OCI-LY3 (cell line): ENCODE data around the gene CAPN1.
A peak's percentile ranks its signal among the peaks of the same experiment; 100 is the strongest.

Source experiments
- H2AFZ ChIP-seq: fragments of 200-600, 300-600 bp; shearing (Covaris generic); 2 replicates; pipeline ENCODE4 v1.6.0; 2014; ENCODE audit warnings: antibody characterized with exemption, low read depth, low read length
- H3K27ac ChIP-seq: fragments of 200-600, 300-600 bp; sonication (generic); 2 replicates; pipeline ENCODE4 v1.5.1; 2014; ENCODE audit warnings: mild to moderate bottlenecking, low read length, moderate library complexity, mixed read lengths
- H3K27me3 ChIP-seq: fragments of 200-600, 300-600 bp; sonication (generic); 2 replicates; pipeline ENCODE4 v1.6.1; 2014; ENCODE audit warnings: low read depth, low read length, mixed read lengths
- H3K36me3 ChIP-seq: fragments of 200-600, 300-600 bp; sonication (generic); replicated peaks from 2 replicates; pipeline ENCODE3; 2014; ENCODE audit warnings: low read depth, low read length, mixed read lengths
- H3K4me1 ChIP-seq: fragments of 300-600, 200-600 bp; sonication (generic); 2 replicates; pipeline ENCODE4 v1.6.1; 2014; ENCODE audit warnings: low read length, mixed read lengths
- H3K4me2 ChIP-seq: fragments of 200-600, 300-600 bp; sonication (generic); 2 replicates; pipeline ENCODE4 v1.6.1; 2014; ENCODE audit warnings: low read length, mixed read lengths
- H3K4me3 ChIP-seq: fragments of 300-600, 200-600 bp; sonication (generic); 2 replicates; pipeline ENCODE4 v1.5.1; 2014; ENCODE audit warnings: antibody characterized with exemption, mild to moderate bottlenecking, low read length, moderate library complexity
- H3K79me2 ChIP-seq: fragments of 300-600, 200-600 bp; shearing (Covaris generic); 2 replicates; pipeline ENCODE4 v1.6.1; 2014; ENCODE audit warnings: mild to moderate bottlenecking, low read length, mixed read lengths
- H3K9ac ChIP-seq: fragments of 300-600, 200-600 bp; shearing (Covaris generic); 2 replicates; pipeline ENCODE4 v1.6.0; 2014; ENCODE audit warnings: mild to moderate bottlenecking, low read length, moderate library complexity
- H3K9me3 ChIP-seq: fragments of 200-600, 300-600 bp; shearing (Covaris generic); 2 replicates; pipeline ENCODE4 v1.6.1; 2014; ENCODE audit warnings: low read length, mixed read lengths; ENCODE audit not compliant: insufficient read depth
- H4K20me1 ChIP-seq: fragments of 200-600, 300-600 bp; sonication (generic); 2 replicates; pipeline ENCODE4 v1.6.1; 2016; ENCODE audit warnings: low read length, mixed read lengths; ENCODE audit not compliant: insufficient read depth
- EZH2phosphoT487 ChIP-seq: fragments of 200-600 bp; shearing (Covaris generic); IDR thresholded peaks from 2 replicates; pipeline ENCODE4 v1.6.1; 2018; ENCODE audit warnings: antibody characterized with exemption, mixed run types, low read depth
- TF ChIP-seq, protein P1 (sequence below): fragments of 200-600, 300-600 bp; sonication (generic); IDR thresholded peaks from 2 replicates; pipeline ENCODE4 v1.5.1; 2014; ENCODE audit warnings: antibody characterized with exemption, low read length, low read depth

Gene CAPN1

DNA sequence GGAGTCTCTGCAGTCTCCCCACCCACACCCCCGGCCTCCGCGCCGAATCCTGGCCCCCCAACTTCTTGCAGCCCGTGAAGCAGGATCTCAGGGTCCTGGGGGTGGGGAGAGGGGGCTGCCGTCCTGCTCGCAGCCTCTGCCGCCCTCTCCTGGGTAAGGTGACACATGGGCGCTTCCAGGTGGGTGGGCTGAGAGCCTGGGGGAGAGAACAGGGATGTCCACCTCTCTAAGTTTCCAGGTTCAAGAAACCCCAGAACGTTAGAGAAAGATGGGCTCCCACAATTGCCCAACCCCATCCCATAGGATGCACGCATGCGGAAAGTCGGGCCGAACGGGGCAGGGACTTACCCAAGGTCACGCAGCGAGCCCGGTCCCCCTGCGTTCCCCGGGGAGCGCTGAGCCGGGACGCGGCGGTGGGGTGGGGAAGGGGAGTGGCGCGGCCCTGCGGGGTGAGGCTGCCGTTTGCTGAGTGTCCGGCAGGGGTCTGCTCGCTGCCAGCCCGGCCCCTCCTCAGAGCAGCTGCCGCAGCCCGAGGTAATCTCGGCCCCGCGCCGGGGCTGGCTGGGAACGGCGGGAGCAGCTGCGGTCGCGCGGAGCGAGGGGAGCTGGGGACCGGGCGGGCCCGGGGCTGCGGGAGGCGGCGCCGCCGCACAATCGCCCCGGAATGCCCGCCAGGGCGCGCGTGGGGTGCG, 705 bp upstream of the CAPN1 start:
- Histone ChIP-seq H3K27ac (peak overlapping the region; percentile 49), H3K9ac (peak overlapping the region; percentile 94)
- TF ChIP-seq EZH2phosphoT487: no peak
- TF ChIP-seq, protein P1, sequence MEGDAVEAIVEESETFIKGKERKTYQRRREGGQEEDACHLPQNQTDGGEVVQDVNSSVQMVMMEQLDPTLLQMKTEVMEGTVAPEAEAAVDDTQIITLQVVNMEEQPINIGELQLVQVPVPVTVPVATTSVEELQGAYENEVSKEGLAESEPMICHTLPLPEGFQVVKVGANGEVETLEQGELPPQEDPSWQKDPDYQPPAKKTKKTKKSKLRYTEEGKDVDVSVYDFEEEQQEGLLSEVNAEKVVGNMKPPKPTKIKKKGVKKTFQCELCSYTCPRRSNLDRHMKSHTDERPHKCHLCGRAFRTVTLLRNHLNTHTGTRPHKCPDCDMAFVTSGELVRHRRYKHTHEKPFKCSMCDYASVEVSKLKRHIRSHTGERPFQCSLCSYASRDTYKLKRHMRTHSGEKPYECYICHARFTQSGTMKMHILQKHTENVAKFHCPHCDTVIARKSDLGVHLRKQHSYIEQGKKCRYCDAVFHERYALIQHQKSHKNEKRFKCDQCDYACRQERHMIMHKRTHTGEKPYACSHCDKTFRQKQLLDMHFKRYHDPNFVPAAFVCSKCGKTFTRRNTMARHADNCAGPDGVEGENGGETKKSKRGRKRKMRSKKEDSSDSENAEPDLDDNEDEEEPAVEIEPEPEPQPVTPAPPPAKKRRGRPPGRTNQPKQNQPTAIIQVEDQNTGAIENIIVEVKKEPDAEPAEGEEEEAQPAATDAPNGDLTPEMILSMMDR: peak; percentile 92

DNA sequence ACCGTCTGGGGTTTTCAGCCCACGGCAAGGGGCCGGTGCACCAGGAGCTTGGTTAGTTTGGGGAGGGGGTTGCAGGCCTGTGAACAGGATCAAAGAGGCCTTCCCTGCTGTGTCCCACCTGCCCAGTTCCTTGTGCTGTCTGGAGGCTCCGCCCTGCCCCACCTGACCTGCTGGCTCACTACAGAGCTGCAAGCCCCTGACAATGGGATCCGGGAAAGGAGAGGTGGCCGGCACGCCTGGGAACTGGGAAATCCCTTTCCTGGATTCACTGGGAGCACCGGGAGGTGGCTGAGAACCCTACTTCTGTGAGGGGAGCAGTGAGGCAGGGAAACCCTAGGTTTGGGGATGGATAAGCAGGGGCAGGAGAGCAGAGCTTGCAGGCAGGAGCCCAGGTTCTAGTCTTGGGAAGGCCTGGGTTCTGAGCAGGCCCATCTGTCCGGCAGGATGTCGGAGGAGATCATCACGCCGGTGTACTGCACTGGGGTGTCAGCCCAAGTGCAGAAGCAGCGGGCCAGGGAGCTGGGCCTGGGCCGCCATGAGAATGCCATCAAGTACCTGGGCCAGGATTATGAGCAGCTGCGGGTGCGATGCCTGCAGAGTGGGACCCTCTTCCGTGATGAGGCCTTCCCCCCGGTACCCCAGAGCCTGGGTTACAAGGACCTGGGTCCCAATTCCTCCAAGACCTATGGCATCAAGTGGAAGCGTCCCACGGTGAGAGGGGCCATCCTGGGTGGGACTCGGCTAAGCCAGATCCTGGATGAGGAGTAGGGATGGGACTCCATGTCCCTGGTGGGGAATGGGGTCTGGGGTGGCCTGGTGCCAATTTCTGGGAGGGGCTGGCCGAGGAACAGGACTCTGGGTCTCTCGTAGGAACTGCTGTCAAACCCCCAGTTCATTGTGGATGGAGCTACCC, 786 bp downstream of the CAPN1 start:
- H3K4me2 ChIP-seq: peak overlapping the region; percentile 98
- peak overlapping the region; percentile 48 for H3K27ac ChIP-seq
- peaks cover 19% of the 10 kb centered on the region for H3K36me3 ChIP-seq
- H3K9me3 ChIP-seq: no peaks in the 10 kb centered on the region
- H3K9ac ChIP-seq: peak overlapping the region; percentile 94
- H3K4me1 ChIP-seq: peaks cover 13% of the 10 kb centered on the region
- no peaks in the 10 kb centered on the region for H3K27me3 ChIP-seq
- H3K4me3 ChIP-seq: peak overlapping the region; percentile 94
- TF ChIP-seq, protein P1: no peak
- TF ChIP-seq EZH2phosphoT487: no peak
- H3K79me2 ChIP-seq: peaks cover 13% of the 10 kb centered on the region
- H2AFZ ChIP-seq: 0 out of 2 replicates have a peak overlapping the region, but pooled peaks have one; percentile 23
- no peaks in the 10 kb centered on the region for H4K20me1 ChIP-seq

More for the DNA sequence above, 705 bp upstream of the CAPN1 start:
- H3K9me3 ChIP-seq: no peaks in the 10 kb centered on the region
- H3K79me2 ChIP-seq: peaks cover 13% of the 10 kb centered on the region
- H4K20me1 ChIP-seq: no peaks in the 10 kb centered on the region
- peak overlapping the region; percentile 65 for H2AFZ ChIP-seq
- peak overlapping the region; percentile 98 for H3K4me2 ChIP-seq
- H3K4me1 ChIP-seq: peaks cover 13% of the 10 kb centered on the region
- H3K4me3 ChIP-seq: peak overlapping the region; percentile 94
- H3K27me3 ChIP-seq: no peaks in the 10 kb centered on the region
- H3K36me3 ChIP-seq: peaks cover 7% of the 10 kb centered on the region

DNA sequence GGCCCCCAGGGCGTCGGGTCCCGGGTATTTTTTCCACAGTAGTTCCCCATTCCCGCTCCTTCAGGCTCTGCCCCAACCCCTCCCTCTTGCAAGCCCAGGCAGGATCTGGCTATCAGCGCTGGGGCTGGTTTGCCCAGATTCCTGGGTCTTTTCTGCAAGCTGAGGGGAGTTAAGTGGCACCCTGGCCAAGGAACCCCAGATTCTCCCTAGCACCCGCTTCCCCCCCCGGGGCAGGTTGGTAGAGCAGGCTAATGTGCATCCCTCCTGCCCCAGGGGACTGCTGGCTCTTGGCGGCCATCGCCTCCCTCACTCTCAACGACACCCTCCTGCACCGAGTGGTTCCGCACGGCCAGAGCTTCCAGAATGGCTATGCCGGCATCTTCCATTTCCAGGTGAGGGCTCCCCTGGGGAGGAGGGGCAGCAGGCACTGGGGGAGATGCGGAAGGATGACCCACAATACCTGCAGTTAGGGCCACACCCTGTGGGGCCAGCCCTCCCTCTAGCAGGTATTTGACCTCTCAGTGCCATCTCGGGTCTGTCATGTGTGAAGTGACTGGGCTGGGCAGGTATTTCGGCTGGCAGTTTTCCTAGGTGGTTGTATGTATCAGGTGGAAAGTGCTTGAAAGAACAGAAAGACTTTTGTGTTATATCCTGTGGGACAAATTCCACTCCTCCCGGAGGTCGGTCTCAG, 1.6 kb downstream of the CAPN1 start:
- Histone ChIP-seq H3K36me3 (peaks cover 20% of the 10 kb centered on the region), H3K27me3 (no peaks in the 10 kb centered on the region), H3K4me1 (peaks cover 13% of the 10 kb centered on the region), H3K9me3 (no peaks in the 10 kb centered on the region), H4K20me1 (no peaks in the 10 kb centered on the region), H3K4me2 (peak overlapping the region; percentile 98; the same call in 1 of the 2 replicates), H3K4me3 (no peak overlapping the region), H3K9ac (no peak overlapping the region), H3K79me2 (peaks cover 13% of the 10 kb centered on the region), H2AFZ (no peak overlapping the region), H3K27ac (no peak overlapping the region)
- TF ChIP-seq, protein P1: no peak
- TF ChIP-seq EZH2phosphoT487: no peak

- Histone ChIP-seq H4K20me1 (no peaks in the 10 kb centered on the region), H3K36me3 (peaks cover 25% of the 10 kb centered on the region), H3K27ac (no peak overlapping the region), H3K4me1 (peaks cover 13% of the 10 kb centered on the region), H3K4me3 (no peak overlapping the region), H2AFZ (no peak overlapping the region), H3K79me2 (peaks cover 13% of the 10 kb centered on the region), H3K4me2 (no peak overlapping the region), H3K9me3 (no peaks in the 10 kb centered on the region), H3K9ac (no peak overlapping the region), H3K27me3 (no peaks in the 10 kb centered on the region)
- TF ChIP-seq EZH2phosphoT487: no peak
- TF ChIP-seq, protein P1: no peak
These were observed 2.4 kb downstream of the CAPN1 start for GRCh38 chr11:65184146-65184545.
